Central memory CD4-positive, alpha-beta T cell (primary cell): ENCODE results near the gene PDCD1.
"Not testable (repeated sequence)": the region's sequence is repeated elsewhere in the genome, so short reads cannot be mapped to it uniquely, and the experiment has no call there.

Experiments
- DNase-seq: peaks from one replicate; pipeline ENCODE4 v3.0.0; 2022

PDCD1 gene

DNA sequence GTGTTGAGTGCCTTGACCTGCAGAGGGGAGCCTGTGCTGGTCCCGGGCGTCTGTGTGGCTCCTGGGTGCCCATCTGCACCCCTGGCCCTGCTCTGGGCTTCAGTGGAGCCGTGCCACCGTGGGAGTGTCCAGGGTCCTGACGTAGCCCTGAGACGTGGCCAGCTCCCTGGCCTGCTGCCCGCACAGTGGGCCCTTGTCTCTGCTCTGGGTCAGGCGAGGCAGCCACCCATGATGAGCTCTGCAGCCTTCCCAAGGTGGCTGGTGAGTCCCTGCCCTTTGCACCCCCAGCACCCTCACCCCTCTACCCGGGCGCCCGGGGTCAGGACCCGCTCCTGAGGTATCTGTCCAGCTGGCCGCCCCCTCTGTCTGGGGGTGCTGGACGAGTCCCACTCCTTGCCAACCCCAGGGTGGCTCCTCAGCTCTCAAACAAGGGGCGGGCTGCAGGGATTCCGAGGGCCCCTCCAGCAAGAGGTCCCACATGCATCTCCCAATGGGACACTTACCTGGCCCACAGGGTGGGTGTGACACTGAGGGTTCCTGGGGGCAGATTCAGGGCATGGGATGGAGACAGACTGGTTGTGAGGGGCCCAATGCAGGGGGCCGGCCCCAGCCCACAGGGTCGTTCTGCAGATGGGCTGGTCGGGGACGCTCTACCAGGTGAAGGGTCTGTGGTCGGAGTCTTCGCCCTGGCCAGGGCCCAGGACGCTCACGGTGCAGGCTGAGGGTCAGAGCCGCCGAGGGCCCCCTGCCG, 47.3 kb downstream of the PDCD1 start:
- DNase-seq: no peak

DNA sequence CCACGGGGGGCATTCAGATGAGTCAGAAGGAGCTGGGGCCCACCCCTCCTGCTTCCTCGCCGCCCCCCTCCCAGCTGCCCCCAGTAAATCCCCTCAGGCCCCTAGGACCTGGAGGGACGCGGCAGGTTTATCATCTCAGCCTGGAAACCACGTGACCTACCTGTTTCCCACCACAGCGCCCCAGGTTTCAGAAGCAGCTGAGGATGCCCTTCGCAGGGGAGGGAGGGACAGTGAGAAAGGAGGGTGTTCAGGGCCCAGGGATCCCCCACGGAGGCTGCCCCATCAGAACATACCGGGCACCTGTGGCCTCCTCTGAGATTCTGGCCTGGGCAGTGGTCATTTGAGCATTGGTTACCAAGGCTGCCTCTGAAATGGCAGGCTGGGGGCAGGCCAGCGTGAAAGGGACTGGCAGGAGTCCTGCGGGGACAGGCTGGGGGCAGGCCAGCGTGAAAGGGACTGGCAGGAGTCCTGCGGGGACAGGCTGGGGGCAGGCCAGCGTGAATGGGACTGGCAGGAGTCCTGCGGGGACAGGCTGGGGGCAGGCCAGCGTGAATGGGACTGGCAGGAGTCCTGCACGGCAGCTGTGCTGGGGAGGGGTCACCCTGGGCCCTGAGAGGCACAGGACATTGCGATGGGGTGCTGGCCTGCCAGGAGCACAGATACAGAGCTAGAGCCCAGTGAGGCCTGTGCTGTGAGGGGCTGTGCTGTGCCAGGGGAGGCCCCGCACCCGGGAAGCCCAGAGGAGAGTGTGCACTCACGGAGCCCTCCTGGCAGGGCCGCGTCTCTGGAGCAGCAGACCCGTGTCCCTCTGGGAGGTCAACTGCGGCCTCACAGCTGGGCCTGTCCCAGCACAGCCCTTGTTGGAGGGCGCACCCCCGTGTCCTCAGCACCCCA, 48.1 kb downstream of the PDCD1 start:
- no peak for DNase-seq

DNA sequence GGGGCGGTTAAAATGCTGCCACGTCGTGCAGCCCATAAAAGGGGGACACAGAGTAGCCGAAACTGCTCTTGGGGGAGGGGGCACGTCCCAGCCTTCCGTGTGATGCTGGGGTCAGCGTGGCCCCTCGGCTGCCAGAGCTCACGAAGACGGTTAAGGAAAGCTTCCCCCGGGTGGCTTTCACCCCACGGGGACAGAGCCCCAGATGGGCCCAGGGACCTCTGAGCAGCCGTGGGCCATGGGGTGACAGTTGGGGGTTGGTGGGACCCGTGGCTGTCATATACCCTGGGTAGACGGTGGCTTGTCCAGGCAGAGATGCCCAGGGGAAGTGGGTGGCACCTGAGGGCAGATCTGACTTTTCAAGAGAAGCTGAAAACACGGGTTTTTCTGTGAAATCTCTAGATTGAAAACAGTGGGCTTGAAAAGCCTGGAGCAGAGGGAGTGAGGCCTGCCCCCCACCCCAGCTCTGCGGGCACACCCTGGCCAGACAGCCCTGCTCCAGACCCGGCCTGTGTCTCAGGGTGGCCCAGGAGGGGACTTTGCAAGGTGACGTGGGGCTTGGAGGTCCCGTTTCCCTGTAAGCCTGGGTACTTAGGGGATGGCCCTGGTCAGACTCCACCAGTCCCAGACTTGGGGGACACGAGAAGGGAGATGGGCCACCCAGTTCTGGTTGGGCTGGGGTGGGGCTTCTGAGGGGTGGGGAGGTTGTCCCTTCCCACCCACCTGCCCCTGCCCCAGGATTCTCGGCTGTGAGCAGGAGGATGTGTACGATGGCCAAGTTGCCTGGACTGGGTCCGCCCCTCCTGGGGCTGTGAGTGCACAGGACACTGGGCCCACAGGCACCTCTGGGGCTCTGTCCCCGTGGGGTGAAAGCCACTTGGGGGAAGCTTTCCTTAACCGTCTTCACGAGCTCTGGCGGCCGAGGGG, 49.0 kb downstream of the PDCD1 start:
- no peak for DNase-seq

GRCh38 chr2:241808721-241809382, 49.8 kb downstream of the PDCD1 start, which contains the start of gene NEU4:
NEU4 (plus strand) TSS chr2:241809193; CDS start chr2:241814485, 5,292 bp downstream.
- no peak for DNase-seq

GRCh38 chr2:241808051-241808720, 50.5 kb downstream of the PDCD1 start:
- DNase-seq: no peak

- DNase-seq: not testable (repeated sequence)
Measured at GRCh38 chr2:241806217-241806616, 52.5 kb downstream of the PDCD1 start.

GRCh38 chr2:241804326-241805229, 54.1 kb downstream of the PDCD1 start:
- no peak for DNase-seq

- DNase-seq: peak; percentile 31
Measured at GRCh38 chr2:241803387-241804325, 55.0 kb downstream of the PDCD1 start.

- DNase-seq: no peak
Measured at GRCh38 chr2:241802421-241803318, 56.0 kb downstream of the PDCD1 start.

- no peak for DNase-seq
Measured at GRCh38 chr2:241801611-241802420, 56.9 kb downstream of the PDCD1 start.

DNA sequence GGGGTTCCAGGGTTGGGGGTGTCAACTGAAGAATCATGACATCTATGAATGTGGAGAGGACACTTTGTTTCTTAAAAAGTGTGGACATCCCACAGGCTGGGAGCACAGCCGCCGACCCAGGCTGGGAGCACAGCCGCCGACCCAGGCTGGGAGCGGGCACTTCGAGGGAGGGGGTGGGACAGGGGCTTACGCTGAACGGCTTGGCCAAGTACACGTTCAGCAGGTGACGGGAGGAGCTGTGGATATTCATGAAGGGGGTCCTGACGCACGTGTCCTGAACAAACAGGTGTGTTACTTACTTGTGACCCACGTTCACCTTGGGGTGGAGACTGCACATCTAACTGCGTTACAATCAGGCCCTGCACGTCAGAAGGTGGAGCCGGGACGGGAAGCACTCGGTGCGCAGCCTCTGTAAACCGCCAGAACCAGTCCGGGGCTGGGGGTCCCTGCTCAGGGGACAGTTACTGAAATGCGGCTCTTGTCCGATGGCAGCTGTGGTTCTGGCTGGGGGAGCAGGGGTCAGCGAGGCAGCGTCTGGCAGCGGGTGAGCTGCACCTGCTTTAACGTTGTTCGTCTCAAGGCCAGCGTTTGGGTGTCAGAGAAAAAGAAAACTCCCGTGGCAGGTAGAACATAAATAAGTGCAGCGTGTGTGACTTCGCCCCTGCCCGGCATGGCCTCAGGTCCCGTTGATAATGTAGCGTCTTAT, 58.3 kb downstream of the PDCD1 start:
- not testable (repeated sequence) for DNase-seq
